Activated naive CD4-positive, alpha-beta T cell treated with anti-CD3 and anti-CD28 coated beads, Interleukin-2, amount 50 U/mL, for 24 hours (primary cell): ENCODE measurements around the gene VSIG2.

ENCODE experiments used
- H3K27ac Mint-ChIP-seq: one replicate; pipeline ENCODE4 v1.8.0; 2021; ENCODE audit warnings: mild to moderate bottlenecking, mixed read lengths
- H3K27me3 Mint-ChIP-seq: one replicate; pipeline ENCODE4 v1.8.0; 2021; ENCODE audit warnings: mixed read lengths
- H3K36me3 Mint-ChIP-seq: one replicate; pipeline ENCODE4 v1.8.0; 2021; ENCODE audit warnings: mixed read lengths
- H3K4me1 Mint-ChIP-seq: one replicate; pipeline ENCODE4 v1.8.0; 2021; ENCODE audit warnings: mixed read lengths
- H3K4me3 Mint-ChIP-seq: one replicate; pipeline ENCODE4 v1.8.0; 2021; ENCODE audit warnings: mild to moderate bottlenecking, mixed read lengths
- H3K9me3 Mint-ChIP-seq: one replicate; pipeline ENCODE4 v1.8.0; 2021; ENCODE audit warnings: mixed read lengths

Gene VSIG2

DNA sequence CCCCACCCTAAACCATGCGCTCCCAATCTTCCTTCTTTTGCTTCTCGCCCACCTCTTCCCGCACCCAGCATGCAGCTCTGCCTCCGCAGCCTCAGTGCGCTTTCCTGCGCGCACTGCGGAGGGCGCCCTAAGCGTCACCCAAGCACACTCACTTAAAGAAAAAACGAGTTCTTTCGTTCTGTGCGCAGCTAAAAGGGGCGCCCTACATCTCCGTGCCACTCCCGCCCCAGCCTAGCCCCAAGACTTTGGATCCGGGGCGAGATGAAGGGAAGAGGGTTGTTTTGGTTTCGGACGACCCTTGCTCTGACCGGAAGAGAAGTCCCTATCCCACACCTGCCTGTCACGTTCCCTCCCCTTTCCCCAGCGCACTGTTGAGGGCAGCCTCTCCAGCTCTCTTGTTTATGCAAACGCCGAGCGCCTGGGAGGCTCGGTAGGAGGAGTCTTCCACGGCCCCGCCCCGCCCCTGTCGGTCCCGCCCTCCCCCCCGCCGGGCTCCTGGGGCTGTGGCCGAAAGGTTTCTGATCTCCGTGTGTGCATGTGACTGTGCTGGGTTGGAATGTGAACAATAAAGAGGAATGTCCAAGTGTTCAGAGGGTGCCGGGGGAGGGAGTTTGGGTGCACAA, 5.3 kb downstream of the VSIG2 start:
- Mint-ChIP-seq H3K27ac (peak overlapping the region; percentile 20), H3K4me3 (peak overlapping the region; percentile 92), H3K9me3 (no peaks in the 10 kb centered on the region), H3K4me1 (peaks cover 17% of the 10 kb centered on the region), H3K27me3 (peaks cover 2% of the 10 kb centered on the region), H3K36me3 (no peaks in the 10 kb centered on the region)

GRCh38 chr11:124745835-124746620, 6.0 kb downstream of the VSIG2 start:
- Mint-ChIP-seq H3K27me3 (peaks cover 2% of the 10 kb centered on the region), H3K4me1 (peaks cover 17% of the 10 kb centered on the region), H3K4me3 (peak overlapping the region; percentile 92), H3K9me3 (no peaks in the 10 kb centered on the region), H3K36me3 (no peaks in the 10 kb centered on the region), H3K27ac (peak overlapping the region; percentile 20)

DNA sequence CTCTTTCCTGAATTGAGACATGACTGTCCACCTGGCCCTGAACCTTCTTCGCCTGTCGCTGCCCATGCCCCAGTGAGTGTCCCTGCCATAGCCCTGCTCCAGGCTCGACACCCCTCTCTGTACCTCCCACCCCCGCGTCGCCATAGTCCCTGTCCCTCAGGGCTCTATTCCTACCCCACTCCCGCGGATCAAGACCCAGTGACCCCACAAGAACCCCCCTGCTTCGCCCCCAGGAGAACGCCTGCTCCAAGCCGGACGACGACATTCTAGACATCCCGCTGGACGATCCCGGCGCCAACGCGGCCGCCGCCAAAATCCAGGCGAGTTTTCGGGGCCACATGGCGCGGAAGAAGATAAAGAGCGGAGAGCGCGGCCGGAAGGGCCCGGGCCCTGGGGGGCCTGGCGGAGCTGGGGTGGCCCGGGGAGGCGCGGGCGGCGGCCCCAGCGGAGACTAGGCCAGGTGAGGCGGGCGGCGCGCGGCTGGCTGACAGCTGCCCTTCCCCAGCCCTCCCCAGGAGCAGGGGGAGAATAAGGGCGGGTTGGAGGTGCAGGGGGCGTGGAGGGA, 6.7 kb downstream of the VSIG2 start:
- Mint-ChIP-seq H3K36me3 (no peaks in the 10 kb centered on the region), H3K27ac (no peak overlapping the region), H3K4me3 (peak overlapping the region; percentile 59), H3K9me3 (no peaks in the 10 kb centered on the region), H3K27me3 (no peaks in the 10 kb centered on the region), H3K4me1 (peaks cover 23% of the 10 kb centered on the region)

GRCh38 chr11:124743050-124743449, 9.0 kb downstream of the VSIG2 start:
- Mint-ChIP-seq H3K27ac (no peak overlapping the region), H3K4me3 (no peak overlapping the region), H3K27me3 (no peaks in the 10 kb centered on the region), H3K4me1 (peaks cover 33% of the 10 kb centered on the region), H3K9me3 (no peaks in the 10 kb centered on the region), H3K36me3 (no peaks in the 10 kb centered on the region)

GRCh38 chr11:124742555-124742954, 9.5 kb downstream of the VSIG2 start:
- no peaks in the 10 kb centered on the region for H3K9me3 Mint-ChIP-seq
- H3K4me1 Mint-ChIP-seq = peaks cover 33% of the 10 kb centered on the region
- no peaks in the 10 kb centered on the region for H3K36me3 Mint-ChIP-seq
- no peak overlapping the region for H3K27ac Mint-ChIP-seq
- H3K4me3 Mint-ChIP-seq = no peak overlapping the region
- no peaks in the 10 kb centered on the region for H3K27me3 Mint-ChIP-seq

DNA sequence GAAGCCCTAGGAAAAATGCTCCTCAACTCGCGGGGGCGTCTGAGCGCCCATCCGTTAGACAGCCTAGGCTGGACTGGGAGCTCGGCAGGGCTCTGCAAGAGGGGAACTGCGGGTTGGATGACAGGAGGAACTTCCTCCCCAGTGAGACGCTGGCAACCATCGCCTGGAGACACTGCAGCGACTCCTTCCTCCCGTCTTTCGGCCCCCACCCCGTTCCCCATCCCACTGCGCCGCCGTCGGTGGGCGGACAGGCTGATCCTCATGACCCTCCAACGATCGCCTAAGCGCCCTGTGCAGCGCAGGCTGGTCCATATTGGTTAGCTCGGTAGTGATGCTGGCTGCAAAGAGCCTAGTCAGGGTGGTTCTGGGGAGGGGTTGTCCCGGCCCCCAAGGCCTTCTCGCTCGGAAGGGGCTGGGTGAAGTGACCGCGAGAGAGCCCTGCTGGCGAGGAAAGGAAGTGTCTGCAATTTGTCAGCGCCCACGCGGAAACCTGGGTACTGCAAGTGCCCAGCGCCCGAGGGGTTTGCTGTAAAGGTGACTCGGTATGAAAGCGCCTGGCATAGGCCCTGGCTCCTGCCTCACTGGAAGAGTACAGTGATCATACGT, 11.7 kb downstream of the VSIG2 start:
- no peak overlapping the region for H3K27ac Mint-ChIP-seq
- H3K4me1 Mint-ChIP-seq = peaks cover 23% of the 10 kb centered on the region
- no peaks in the 10 kb centered on the region for H3K27me3 Mint-ChIP-seq
- peak overlapping the region; percentile 86 for H3K4me3 Mint-ChIP-seq
- no peaks in the 10 kb centered on the region for H3K9me3 Mint-ChIP-seq
- H3K36me3 Mint-ChIP-seq = no peaks in the 10 kb centered on the region

- peaks cover 19% of the 10 kb centered on the region for H3K4me1 Mint-ChIP-seq
- peak within 1 kb of the TSS; percentile 86 for H3K4me3 Mint-ChIP-seq
- no peaks in the 10 kb centered on the region for H3K9me3 Mint-ChIP-seq
- no peaks in the 10 kb centered on the region for H3K27me3 Mint-ChIP-seq
- H3K27ac Mint-ChIP-seq = no peak within 1 kb of the TSS
- H3K36me3 Mint-ChIP-seq = no peaks in the 10 kb centered on the region
Measured at GRCh38 chr11:124739479-124740276, 12.4 kb downstream of the VSIG2 start, which contains the start of gene NRGN. Gene NRGN (plus strand): TSS chr11:124739942. CDS start chr11:124740085, 143 bp downstream.

- H3K36me3 Mint-ChIP-seq = no peaks in the 10 kb centered on the region
- no peaks in the 10 kb centered on the region for H3K9me3 Mint-ChIP-seq
- H3K4me3 Mint-ChIP-seq = peak overlapping the region; percentile 86
- H3K4me1 Mint-ChIP-seq = peaks cover 19% of the 10 kb centered on the region
- H3K27me3 Mint-ChIP-seq = no peaks in the 10 kb centered on the region
- H3K27ac Mint-ChIP-seq = no peak overlapping the region
Measured at GRCh38 chr11:124738713-124739478, 13.2 kb downstream of the VSIG2 start.

GRCh38 chr11:124737638-124738305, 14.3 kb downstream of the VSIG2 start:
- Mint-ChIP-seq H3K9me3 (no peaks in the 10 kb centered on the region), H3K36me3 (no peaks in the 10 kb centered on the region), H3K4me1 (peaks cover 19% of the 10 kb centered on the region), H3K4me3 (no peak overlapping the region), H3K27me3 (no peaks in the 10 kb centered on the region), H3K27ac (peak overlapping the region; percentile 42)

DNA sequence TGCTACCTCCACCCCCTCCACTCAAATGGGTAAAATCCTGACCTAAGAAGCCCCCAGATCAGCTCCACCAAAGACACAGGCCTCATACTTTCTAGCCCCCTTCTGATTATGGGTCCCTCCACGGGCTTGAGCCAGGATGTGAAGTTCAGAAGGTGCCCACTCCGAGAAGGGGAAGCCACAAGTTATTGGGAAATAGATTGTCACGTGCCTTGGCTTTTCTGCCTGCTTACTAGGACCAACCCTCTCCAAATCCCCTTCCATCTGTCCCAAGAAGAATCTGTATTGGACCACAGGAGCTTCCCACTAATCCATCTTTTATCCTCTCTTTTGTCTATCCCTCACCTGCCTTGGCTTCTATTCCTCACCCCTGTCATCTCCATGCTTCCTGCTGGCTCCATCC, 15.3 kb downstream of the VSIG2 start:
- H3K27ac Mint-ChIP-seq = no peak overlapping the region
- no peaks in the 10 kb centered on the region for H3K9me3 Mint-ChIP-seq
- H3K27me3 Mint-ChIP-seq = no peaks in the 10 kb centered on the region
- H3K4me1 Mint-ChIP-seq = peaks cover 19% of the 10 kb centered on the region
- no peaks in the 10 kb centered on the region for H3K36me3 Mint-ChIP-seq
- H3K4me3 Mint-ChIP-seq = no peak overlapping the region

- H3K9me3 Mint-ChIP-seq = no peaks in the 10 kb centered on the region
- no peaks in the 10 kb centered on the region for H3K27me3 Mint-ChIP-seq
- no peaks in the 10 kb centered on the region for H3K4me1 Mint-ChIP-seq
- no peaks in the 10 kb centered on the region for H3K36me3 Mint-ChIP-seq
- H3K27ac Mint-ChIP-seq = no peak overlapping the region
- no peak overlapping the region for H3K4me3 Mint-ChIP-seq
Measured at GRCh38 chr11:124732230-124732629, 19.8 kb downstream of the VSIG2 start.

- H3K27ac Mint-ChIP-seq = no peak overlapping the region
- H3K4me1 Mint-ChIP-seq = peaks cover 5% of the 10 kb centered on the region
- H3K9me3 Mint-ChIP-seq = no peaks in the 10 kb centered on the region
- H3K36me3 Mint-ChIP-seq = no peaks in the 10 kb centered on the region
- no peaks in the 10 kb centered on the region for H3K27me3 Mint-ChIP-seq
- H3K4me3 Mint-ChIP-seq = no peak overlapping the region
Measured at GRCh38 chr11:124729571-124729970, 22.5 kb downstream of the VSIG2 start.

GRCh38 chr11:124728134-124728533, 23.9 kb downstream of the VSIG2 start:
- Mint-ChIP-seq H3K27me3 (no peaks in the 10 kb centered on the region), H3K9me3 (no peaks in the 10 kb centered on the region), H3K4me3 (no peak overlapping the region), H3K27ac (no peak overlapping the region), H3K4me1 (peaks cover 5% of the 10 kb centered on the region), H3K36me3 (no peaks in the 10 kb centered on the region)

- Mint-ChIP-seq H3K27me3 (peaks cover 3% of the 10 kb centered on the region), H3K27ac (no peak overlapping the region), H3K4me3 (no peak overlapping the region), H3K4me1 (peaks cover 12% of the 10 kb centered on the region), H3K36me3 (no peaks in the 10 kb centered on the region), H3K9me3 (no peaks in the 10 kb centered on the region)
Measured at GRCh38 chr11:124727474-124727873, 24.6 kb downstream of the VSIG2 start.
